Measurements from ENCODE around the gene NCKAP5. TPM values are rescaled to one million over a fixed set of nuclear protein-coding genes. Genes with fewer than 3 reads are reported as not detected.

The NCKAP5 gene
- total RNA-seq, 2 donors from 2014 or later = not detected

- Mint-ChIP-seq H3K4me1 (ENCODE audit: low read depth in 2 of 2) (no peaks in the 10 kb centered on the region), H3K9me3 (peaks cover 8% of the 10 kb centered on the region), H3K27ac (no peak overlapping the region), H3K27me3 (no peaks in the 10 kb centered on the region), H3K4me3 (no peak overlapping the region), H3K36me3 (no peaks in the 10 kb centered on the region)
- DNase-seq (ENCODE audit: low spot score) (no peak), ATAC-seq (no peak)
Observed at GRCh38 chr2:133097666-133098065, 470.6 kb downstream of the NCKAP5 start.

DNA sequence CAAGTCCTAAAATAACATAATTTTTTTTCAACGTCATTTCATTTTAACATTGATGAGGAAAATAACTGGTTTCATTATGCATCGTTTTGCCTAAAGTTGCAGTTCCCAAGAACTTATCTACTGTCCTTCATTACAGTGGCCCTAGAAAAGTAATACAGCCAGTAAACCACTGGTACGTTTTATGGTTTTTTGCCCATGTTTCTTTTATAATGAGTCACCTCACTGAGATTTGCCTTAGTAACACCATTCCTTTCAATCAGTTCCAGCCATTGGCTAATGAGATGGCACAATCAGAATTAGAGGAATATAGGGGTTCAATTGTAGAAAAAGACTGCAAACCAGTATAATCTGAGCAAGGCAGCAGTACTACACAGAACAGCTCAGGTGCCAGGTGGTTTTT, 475.7 kb downstream of the NCKAP5 start:
- H3K27me3 Mint-ChIP-seq = no peaks in the 10 kb centered on the region
- DNase-seq (ENCODE audit: low spot score) = no peak
- H3K36me3 Mint-ChIP-seq = no peaks in the 10 kb centered on the region
- H3K27ac Mint-ChIP-seq = no peak overlapping the region
- H3K9me3 Mint-ChIP-seq = peaks cover 3% of the 10 kb centered on the region
- ATAC-seq = no peak
- no peaks in the 10 kb centered on the region for H3K4me1 Mint-ChIP-seq (ENCODE audit: low read depth in 2 of 2)
- no peak overlapping the region for H3K4me3 Mint-ChIP-seq

DNA sequence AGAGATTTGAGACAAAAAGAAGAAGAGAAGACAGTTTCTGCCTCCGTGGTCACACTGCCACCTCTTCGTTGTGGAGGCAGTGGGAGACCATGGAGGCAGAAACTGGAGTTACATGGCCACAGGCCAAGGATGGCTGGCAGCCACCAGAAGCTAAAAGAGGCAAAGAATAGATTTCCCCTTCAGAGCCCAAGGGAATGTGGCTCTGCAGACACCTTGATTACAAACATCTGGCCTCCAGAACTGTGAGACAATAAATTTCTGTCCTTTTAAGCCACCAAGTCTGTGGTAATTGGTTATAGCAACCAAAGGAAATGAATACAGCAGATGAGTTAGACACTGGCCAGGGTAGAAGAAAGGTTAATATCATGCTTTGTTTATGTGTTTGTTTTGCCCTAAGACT, 477.9 kb downstream of the NCKAP5 start:
- Mint-ChIP-seq H3K27me3 (no peaks in the 10 kb centered on the region), H3K4me3 (no peak overlapping the region), H3K27ac (no peak overlapping the region), H3K9me3 (peaks cover 7% of the 10 kb centered on the region), H3K36me3 (no peaks in the 10 kb centered on the region), H3K4me1 (ENCODE audit: low read depth in 2 of 2) (no peaks in the 10 kb centered on the region)
- no peak for ATAC-seq
- no peak for DNase-seq (ENCODE audit: low spot score)

GRCh38 chr2:133086176-133086575, 482.1 kb downstream of the NCKAP5 start:
- Mint-ChIP-seq H3K27me3 (no peaks in the 10 kb centered on the region), H3K27ac (no peak overlapping the region), H3K36me3 (no peaks in the 10 kb centered on the region), H3K9me3 (peaks cover 16% of the 10 kb centered on the region), H3K4me3 (no peak overlapping the region), H3K4me1 (ENCODE audit: low read depth in 2 of 2) (no peaks in the 10 kb centered on the region)
- DNase-seq (ENCODE audit: low spot score) (no peak), ATAC-seq (no peak)

DNA sequence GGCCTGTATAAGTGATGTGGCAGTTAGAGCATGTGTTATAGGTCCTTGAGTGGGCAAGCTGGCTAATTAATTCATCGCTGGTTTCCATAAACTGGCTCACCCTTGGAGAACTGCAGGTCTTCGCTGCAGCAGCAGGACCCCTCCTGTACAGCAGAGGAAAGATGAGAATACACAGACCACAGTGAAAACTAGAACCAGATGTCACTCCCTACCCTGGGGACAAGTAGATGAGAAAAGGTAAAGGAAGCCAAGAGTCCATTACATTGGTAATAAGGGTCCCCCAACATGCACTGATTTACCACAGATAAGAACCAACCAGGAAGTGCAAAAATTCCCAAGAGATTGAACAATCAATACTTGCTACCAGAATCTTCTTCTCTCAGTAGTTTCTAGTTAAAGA, 482.6 kb downstream of the NCKAP5 start:
- Mint-ChIP-seq H3K36me3 (no peaks in the 10 kb centered on the region), H3K27ac (no peak overlapping the region), H3K9me3 (peaks cover 16% of the 10 kb centered on the region), H3K4me3 (no peak overlapping the region), H3K27me3 (no peaks in the 10 kb centered on the region), H3K4me1 (ENCODE audit: low read depth in 2 of 2) (no peaks in the 10 kb centered on the region)
- DNase-seq (ENCODE audit: low spot score) (no peak), ATAC-seq (no peak)

DNA sequence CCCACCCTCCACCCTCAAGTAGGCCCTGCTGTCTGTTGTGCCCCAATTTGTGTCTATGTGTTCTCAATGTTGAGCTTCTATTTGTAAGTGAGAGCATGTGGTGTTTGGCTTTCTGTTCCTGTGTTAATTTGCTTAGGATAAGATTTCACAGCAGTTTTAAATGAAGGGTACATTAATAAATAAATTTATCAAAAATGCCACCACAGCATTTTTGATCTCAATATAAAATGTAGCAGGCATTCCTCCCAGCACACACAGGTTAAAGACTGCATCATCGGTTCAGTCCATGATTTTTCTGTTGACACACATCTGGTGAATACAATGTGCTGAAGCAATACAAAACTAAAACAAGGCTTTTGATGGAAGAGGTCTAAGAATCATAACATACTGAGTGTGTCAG, 486.2 kb downstream of the NCKAP5 start:
- Mint-ChIP-seq H3K36me3 (no peaks in the 10 kb centered on the region), H3K9me3 (peaks cover 12% of the 10 kb centered on the region)

GRCh38 chr2:133080822-133081221, 487.4 kb downstream of the NCKAP5 start:
- Mint-ChIP-seq H3K27me3 (no peaks in the 10 kb centered on the region), H3K36me3 (no peaks in the 10 kb centered on the region), H3K27ac (no peak overlapping the region), H3K4me3 (no peak overlapping the region), H3K4me1 (ENCODE audit: low read depth in 2 of 2) (no peaks in the 10 kb centered on the region), H3K9me3 (peaks cover 12% of the 10 kb centered on the region)
- DNase-seq (ENCODE audit: low spot score) (no peak), ATAC-seq (no peak)

More for the DNA sequence above, 486.2 kb downstream of the NCKAP5 start:
- no peaks in the 10 kb centered on the region for H3K27me3 Mint-ChIP-seq
- no peaks in the 10 kb centered on the region for H3K4me1 Mint-ChIP-seq (ENCODE audit: low read depth in 2 of 2)
- no peak overlapping the region for H3K27ac Mint-ChIP-seq
- H3K4me3 Mint-ChIP-seq = no peak overlapping the region
- DNase-seq (ENCODE audit: low spot score) = no peak
- no peak for ATAC-seq

DNA sequence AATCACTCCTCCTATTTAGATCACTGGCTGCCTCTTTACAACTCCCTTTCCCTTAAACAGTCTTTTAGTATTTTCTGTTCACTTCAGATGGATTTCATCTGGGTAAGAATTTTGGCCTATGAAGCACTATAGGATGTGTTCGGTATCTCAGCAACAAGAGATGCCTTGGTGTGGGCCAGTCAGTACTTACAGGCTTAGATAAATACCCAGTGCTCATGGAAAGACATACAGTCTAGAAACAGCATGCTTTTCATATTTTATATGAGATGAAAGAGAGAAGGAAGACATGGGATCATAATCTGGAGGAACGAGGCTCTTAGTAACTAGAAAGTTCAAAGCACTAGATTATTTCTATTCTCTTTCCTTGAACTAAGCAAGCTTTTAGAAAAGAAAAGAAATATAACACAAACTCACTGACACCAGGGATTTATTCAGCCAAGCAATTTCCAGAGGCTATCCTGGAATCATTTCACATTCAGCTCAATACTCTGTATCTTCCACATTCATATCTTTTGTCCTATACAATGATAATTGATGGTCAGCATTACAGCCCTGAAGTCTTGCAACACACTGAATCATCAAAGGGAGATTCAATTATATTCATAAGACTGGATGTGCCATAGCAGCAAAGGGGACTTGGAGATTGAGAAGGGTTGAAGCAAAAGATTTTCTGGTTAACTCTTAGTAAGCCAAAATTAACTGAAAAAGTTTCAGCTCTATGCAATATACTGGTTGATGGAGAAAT, 489.4 kb downstream of the NCKAP5 start:
- H3K27ac Mint-ChIP-seq = no peak overlapping the region
- no peaks in the 10 kb centered on the region for H3K36me3 Mint-ChIP-seq
- no peaks in the 10 kb centered on the region for H3K4me1 Mint-ChIP-seq (ENCODE audit: low read depth in 2 of 2)
- no peak for DNase-seq (ENCODE audit: low spot score)
- no peak overlapping the region for H3K4me3 Mint-ChIP-seq
- H3K9me3 Mint-ChIP-seq = peaks cover 11% of the 10 kb centered on the region
- ATAC-seq = no peak
- H3K27me3 Mint-ChIP-seq = no peaks in the 10 kb centered on the region

GRCh38 chr2:133077269-133077822, 490.9 kb downstream of the NCKAP5 start:
- Mint-ChIP-seq H3K27ac (no peak overlapping the region), H3K4me1 (ENCODE audit: low read depth in 2 of 2) (no peaks in the 10 kb centered on the region), H3K36me3 (no peaks in the 10 kb centered on the region), H3K27me3 (no peaks in the 10 kb centered on the region), H3K4me3 (no peak overlapping the region), H3K9me3 (peaks cover 5% of the 10 kb centered on the region)
- no peak for DNase-seq (ENCODE audit: low spot score)
- no peak for ATAC-seq

DNA sequence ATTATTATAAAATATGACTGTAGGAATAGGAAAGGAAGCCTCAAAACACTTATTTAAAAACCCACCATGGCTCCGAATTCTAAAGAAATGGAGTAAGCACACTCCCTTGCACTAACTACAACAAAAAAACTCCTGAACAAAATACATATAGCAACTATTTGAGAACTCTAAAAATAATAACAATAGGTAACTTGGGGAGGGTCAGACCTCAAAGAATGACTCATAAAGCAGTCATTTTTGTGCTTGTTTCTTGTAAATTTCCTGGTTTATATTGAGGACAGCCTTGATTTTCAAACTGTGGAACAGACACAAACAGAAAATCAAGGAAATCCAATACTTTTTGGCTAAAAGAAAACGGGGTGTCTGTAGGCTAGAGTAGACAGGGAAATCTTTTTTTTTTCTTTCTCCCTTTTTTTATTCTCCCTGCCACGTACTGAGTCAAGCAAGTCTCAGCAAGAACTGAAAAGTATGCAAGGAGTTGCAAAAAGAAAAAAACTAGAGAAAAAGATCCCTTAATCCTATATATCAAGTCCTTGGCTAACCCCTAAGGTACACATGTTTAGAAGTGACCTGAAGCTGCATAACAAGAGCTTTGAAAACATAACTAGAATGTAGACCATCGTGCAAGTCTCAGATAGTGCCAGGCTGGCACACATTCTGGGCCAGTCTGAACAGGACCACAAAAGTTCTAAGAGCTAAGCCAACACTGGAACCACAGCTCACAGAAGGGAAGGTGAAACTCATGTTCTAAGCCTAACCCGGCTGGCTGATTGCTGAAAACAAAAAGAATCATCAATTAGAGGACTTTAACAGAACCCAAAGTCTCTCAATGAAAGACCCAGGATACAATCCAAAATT, 495.2 kb downstream of the NCKAP5 start:
- H3K4me3 Mint-ChIP-seq = no peak overlapping the region
- no peaks in the 10 kb centered on the region for H3K36me3 Mint-ChIP-seq
- no peak for DNase-seq (ENCODE audit: low spot score)
- no peak for ATAC-seq
- no peaks in the 10 kb centered on the region for H3K4me1 Mint-ChIP-seq (ENCODE audit: low read depth in 2 of 2)
- H3K27ac Mint-ChIP-seq = no peak overlapping the region
- peaks cover 12% of the 10 kb centered on the region for H3K9me3 Mint-ChIP-seq
- no peaks in the 10 kb centered on the region for H3K27me3 Mint-ChIP-seq

DNA sequence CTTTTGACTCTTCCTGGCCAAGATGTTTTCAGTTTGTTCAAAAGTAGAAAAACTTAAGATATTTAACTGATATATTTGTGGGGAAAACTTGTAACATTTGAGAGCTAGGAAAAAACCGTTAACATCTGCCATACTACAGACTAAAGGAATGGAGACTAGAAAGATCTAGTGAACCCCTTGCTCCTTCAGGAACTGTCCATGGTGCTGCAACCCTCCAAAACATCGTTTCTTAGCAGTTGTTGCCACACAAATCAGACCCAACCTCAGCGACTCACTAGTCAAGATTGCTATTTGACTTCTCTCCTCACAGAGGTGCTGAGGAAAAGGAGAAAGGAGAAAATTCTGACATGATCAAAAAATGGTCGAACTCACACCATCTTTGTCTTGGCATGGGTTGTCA, 504.5 kb downstream of the NCKAP5 start:
- Mint-ChIP-seq H3K4me1 (ENCODE audit: low read depth in 2 of 2) (no peaks in the 10 kb centered on the region), H3K4me3 (no peak overlapping the region), H3K36me3 (no peaks in the 10 kb centered on the region), H3K27me3 (no peaks in the 10 kb centered on the region), H3K9me3 (peaks cover 11% of the 10 kb centered on the region), H3K27ac (no peak overlapping the region)
- DNase-seq (ENCODE audit: low spot score) (no peak), ATAC-seq (no peak)

- no peaks in the 10 kb centered on the region for H3K27me3 Mint-ChIP-seq
- H3K9me3 Mint-ChIP-seq = peaks cover 11% of the 10 kb centered on the region
- DNase-seq (ENCODE audit: low spot score) (no peak), ATAC-seq (no peak)
- H3K36me3 Mint-ChIP-seq = no peaks in the 10 kb centered on the region
- H3K4me3 Mint-ChIP-seq = no peak overlapping the region
- H3K4me1 Mint-ChIP-seq (ENCODE audit: low read depth in 2 of 2) = no peaks in the 10 kb centered on the region
- H3K27ac Mint-ChIP-seq = no peak overlapping the region
Observed at GRCh38 chr2:133062931-133063665, 505.2 kb downstream of the NCKAP5 start.

GRCh38 chr2:133061874-133062593, 506.2 kb downstream of the NCKAP5 start:
- no peaks in the 10 kb centered on the region for H3K36me3 Mint-ChIP-seq
- no peaks in the 10 kb centered on the region for H3K27me3 Mint-ChIP-seq
- DNase-seq (ENCODE audit: low spot score) (no peak), ATAC-seq (no peak)
- H3K4me1 Mint-ChIP-seq (ENCODE audit: low read depth in 2 of 2) = no peaks in the 10 kb centered on the region
- H3K4me3 Mint-ChIP-seq = no peak overlapping the region
- H3K27ac Mint-ChIP-seq = no peak overlapping the region
- peaks cover 11% of the 10 kb centered on the region for H3K9me3 Mint-ChIP-seq

All from natural killer cell treated with Interleukin-12 subunit alpha and Interleukin-12 subunit beta and Interleukin-15 and Interleukin-18, amount 100 ng/mL, for 72 hours (primary cell).